ENCODE data around the gene TKT. TPM values are rescaled to one million over a fixed set of nuclear protein-coding genes. Genes with fewer than 3 reads are reported as not detected.
A peak's percentile ranks its signal among the peaks of the same experiment; 100 is the strongest.
"Not testable (repeated sequence)": the region's sequence is repeated elsewhere in the genome, so short reads cannot be mapped to it uniquely, and the experiment has no call there.

Gene TKT
- total RNA-seq, 1 experiment from 2014 or later, result 186 TPM

GRCh38 chr3:53274938-53275605, 19.2 kb upstream of the TKT start:
- Histone ChIP-seq H3K9me3 (ENCODE audit: low read depth, low read length, poor library complexity, severe bottlenecking) (no peaks in the 10 kb centered on the region), H3K27me3 (replicated peaks; ENCODE audit: insufficient read depth, low read depth, low read length, poor library complexity) (no peaks in the 10 kb centered on the region), H3K4me1 (ENCODE audit: insufficient read depth, low read length, poor library complexity, severe bottlenecking) (peaks cover 7% of the 10 kb centered on the region), H3K4me3 (ENCODE audit: low read depth, low read length, poor library complexity, severe bottlenecking) (no peak overlapping the region), H3K36me3 (ENCODE audit: insufficient read depth, low read length, poor library complexity, severe bottlenecking) (no peaks in the 10 kb centered on the region), H3K27ac (ENCODE audit: low read depth, low read length, poor library complexity, severe bottlenecking) (no peak overlapping the region)
- ChIA-PET POLR2A (ENCODE audit: low non-redundant PET) (no interaction called here), CTCF (no interaction called here)
- no peak for DNase-seq (ENCODE audit: low spot score)
- BruUV-seq (replicated peaks), result no TSS peak
- no peak for TF ChIP-seq EZH2 (IDR thresholded peaks at IDR 0.05; ENCODE audit: borderline replicate concordance, low read depth, low read length, poor library complexity, severe bottlenecking)
- no peak for TF ChIP-seq CTCF (conservative IDR thresholded peaks at IDR 0.05; ENCODE audit: low read depth, low read length)
- intact Hi-C loops (cut with micrococcal nuclease; ENCODE audit: unreplicated experiment), result no loop called here

- Histone ChIP-seq H3K27ac (ENCODE audit: low read depth, low read length, poor library complexity, severe bottlenecking) (no peak overlapping the region), H3K27me3 (replicated peaks; ENCODE audit: insufficient read depth, low read depth, low read length, poor library complexity) (no peaks in the 10 kb centered on the region), H3K4me3 (ENCODE audit: low read depth, low read length, poor library complexity, severe bottlenecking) (no peak overlapping the region), H3K36me3 (ENCODE audit: insufficient read depth, low read length, poor library complexity, severe bottlenecking) (no peaks in the 10 kb centered on the region), H3K4me1 (ENCODE audit: insufficient read depth, low read length, poor library complexity, severe bottlenecking) (peaks cover 13% of the 10 kb centered on the region), H3K9me3 (ENCODE audit: low read depth, low read length, poor library complexity, severe bottlenecking) (no peaks in the 10 kb centered on the region)
- ChIA-PET POLR2A (ENCODE audit: low non-redundant PET) (no interaction called here), CTCF (no interaction called here)
- intact Hi-C loops (cut with micrococcal nuclease; ENCODE audit: unreplicated experiment), result no loop called here
- TF ChIP-seq CTCF (conservative IDR thresholded peaks at IDR 0.05; ENCODE audit: low read depth, low read length), result no peak
- no peak for TF ChIP-seq EZH2 (IDR thresholded peaks at IDR 0.05; ENCODE audit: borderline replicate concordance, low read depth, low read length, poor library complexity, severe bottlenecking)
- BruUV-seq (replicated peaks), result no TSS peak
- DNase-seq (ENCODE audit: low spot score), result no peak
These were observed 17.4 kb upstream of the TKT start for GRCh38 chr3:53273146-53273670.

GRCh38 chr3:53269888-53270880, 14.4 kb upstream of the TKT start:
- ChIA-PET CTCF (no interaction called here), POLR2A (ENCODE audit: low non-redundant PET) (no interaction called here)
- intact Hi-C loops (cut with micrococcal nuclease; ENCODE audit: unreplicated experiment), result no loop called here
- BruUV-seq (replicated peaks), result TSS peak; percentile 86
- Histone ChIP-seq H3K4me3 (ENCODE audit: low read depth, low read length, poor library complexity, severe bottlenecking) (no peak overlapping the region), H3K9me3 (ENCODE audit: low read depth, low read length, poor library complexity, severe bottlenecking) (no peaks in the 10 kb centered on the region), H3K27ac (ENCODE audit: low read depth, low read length, poor library complexity, severe bottlenecking) (peak overlapping the region; percentile 89), H3K36me3 (ENCODE audit: insufficient read depth, low read length, poor library complexity, severe bottlenecking) (no peaks in the 10 kb centered on the region), H3K4me1 (ENCODE audit: insufficient read depth, low read length, poor library complexity, severe bottlenecking) (peaks cover 13% of the 10 kb centered on the region), H3K27me3 (replicated peaks; ENCODE audit: insufficient read depth, low read depth, low read length, poor library complexity) (no peaks in the 10 kb centered on the region)
- peak; percentile 81 for DNase-seq (ENCODE audit: low spot score)
- TF ChIP-seq EZH2 (IDR thresholded peaks at IDR 0.05; ENCODE audit: borderline replicate concordance, low read depth, low read length, poor library complexity, severe bottlenecking) (no peak), CTCF (conservative IDR thresholded peaks at IDR 0.05; ENCODE audit: low read depth, low read length) (no peak)

GRCh38 chr3:53269193-53269592, 13.4 kb upstream of the TKT start:
- H3K4me3 ChIP-seq (ENCODE audit: low read depth, low read length, poor library complexity, severe bottlenecking); CTCF ChIA-PET; H3K9me3 ChIP-seq (ENCODE audit: low read depth, low read length, poor library complexity, severe bottlenecking); H3K27me3 ChIP-seq (replicated peaks; ENCODE audit: insufficient read depth, low read depth, low read length, poor library complexity); intact Hi-C loops (cut with micrococcal nuclease; ENCODE audit: unreplicated experiment); BruUV-seq (replicated peaks); H3K36me3 ChIP-seq (ENCODE audit: insufficient read depth, low read length, poor library complexity, severe bottlenecking); DNase-seq (ENCODE audit: low spot score); POLR2A ChIA-PET (ENCODE audit: low non-redundant PET): not testable (repeated sequence)
- Histone ChIP-seq H3K27ac (ENCODE audit: low read depth, low read length, poor library complexity, severe bottlenecking) (peak overlapping the region; percentile 89), H3K4me1 (ENCODE audit: insufficient read depth, low read length, poor library complexity, severe bottlenecking) (peaks cover 13% of the 10 kb centered on the region)

All from A673 (cell line).